RWPE2 (cell line): Measurements from ENCODE around the gene FIBCD1.

Experiments
- ATAC-seq: fragments of 200-7000 bp; cut with Tn5 transposase; 3 replicates; pipeline ENCODE4 v1.9.1; 2021; ENCODE audit warnings: low read depth
- DNase-seq: peaks from one replicate; pipeline ENCODE4 v3.0.0-alpha.2; 2020; ENCODE audit warnings: low spot score
- H3K27ac ChIP-seq: fragments of 450-650 bp; 2 replicates; pipeline ENCODE4 v1.5.1; 2017; ENCODE audit warnings: mild to moderate bottlenecking; ENCODE audit not compliant: poor library complexity, severe bottlenecking
- H3K27me3 ChIP-seq: fragments of 250-450 bp; sonication (Bioruptor Pico); 2 replicates; pipeline ENCODE4 v1.5.1; 2021; ENCODE audit warnings: mild to moderate bottlenecking, moderate library complexity; ENCODE audit not compliant: insufficient read depth, poor library complexity, severe bottlenecking
- H3K36me3 ChIP-seq: fragments of 250-450 bp; sonication (Bioruptor Pico); 2 replicates; pipeline ENCODE4 v1.5.1; 2020; ENCODE audit warnings: low read depth, mild to moderate bottlenecking, moderate library complexity
- H3K4me1 ChIP-seq: fragments of 250-450 bp; sonication (Bioruptor Pico); 2 replicates; pipeline ENCODE4 v1.5.1; 2021; ENCODE audit warnings: mild to moderate bottlenecking, moderate library complexity; ENCODE audit not compliant: insufficient read depth, poor library complexity, severe bottlenecking
- H3K4me3 ChIP-seq: fragments of 250-450 bp; sonication (Bioruptor Pico); 2 replicates; pipeline ENCODE4 v1.5.1; 2021; ENCODE audit warnings: mild to moderate bottlenecking, moderate library complexity; ENCODE audit not compliant: severe bottlenecking
- H3K9me3 ChIP-seq: fragments of 250-450 bp; sonication (Bioruptor Pico); 2 replicates; pipeline ENCODE4 v1.5.1; 2021; ENCODE audit warnings: mild to moderate bottlenecking, moderate library complexity; ENCODE audit not compliant: severe bottlenecking
- CTCF ChIP-seq: fragments of 450-650 bp; IDR thresholded peaks from one replicate; pipeline ENCODE4 v1.5.1; 2017; ENCODE audit warnings: mild to moderate bottlenecking, moderate library complexity; ENCODE audit not compliant: poor library complexity, severe bottlenecking

The FIBCD1 gene

GRCh38 chr9:130920762-130921299 lies 18.2 kb downstream of the FIBCD1 start:
- TF ChIP-seq CTCF: no peak
- no peak overlapping the region for H3K4me3 ChIP-seq
- H3K9me3 ChIP-seq: no peaks in the 10 kb centered on the region
- no peaks in the 10 kb centered on the region for H3K27me3 ChIP-seq
- no peak overlapping the region for H3K27ac ChIP-seq
- no peaks in the 10 kb centered on the region for H3K36me3 ChIP-seq
- H3K4me1 ChIP-seq: no peaks in the 10 kb centered on the region
- no peak for ATAC-seq
- DNase-seq: no peak

- DNase-seq: no peak
- Histone ChIP-seq H3K4me3 (no peak overlapping the region), H3K36me3 (no peaks in the 10 kb centered on the region), H3K27ac (no peak overlapping the region), H3K9me3 (no peaks in the 10 kb centered on the region), H3K27me3 (no peaks in the 10 kb centered on the region), H3K4me1 (no peaks in the 10 kb centered on the region)
- TF ChIP-seq CTCF: no peak
- ATAC-seq: no peak
Measured at GRCh38 chr9:130920233-130920632, 18.8 kb downstream of the FIBCD1 start.

- no peak for DNase-seq
- no peak for TF ChIP-seq CTCF
- H3K27me3 ChIP-seq: no peaks in the 10 kb centered on the region
- peaks cover 3% of the 10 kb centered on the region for H3K9me3 ChIP-seq
- ATAC-seq: no peak
- no peak overlapping the region for H3K4me3 ChIP-seq
- no peak overlapping the region for H3K27ac ChIP-seq
- no peaks in the 10 kb centered on the region for H3K36me3 ChIP-seq
- no peaks in the 10 kb centered on the region for H3K4me1 ChIP-seq
Measured at GRCh38 chr9:130919559-130920145, 19.4 kb downstream of the FIBCD1 start.

GRCh38 chr9:130918826-130919558 lies 20.1 kb downstream of the FIBCD1 start:
- ATAC-seq (no peak), DNase-seq (no peak)
- TF ChIP-seq CTCF: no peak
- H3K4me3 ChIP-seq: no peak overlapping the region
- H3K9me3 ChIP-seq: peaks cover 5% of the 10 kb centered on the region
- no peaks in the 10 kb centered on the region for H3K4me1 ChIP-seq
- H3K27me3 ChIP-seq: no peaks in the 10 kb centered on the region
- no peaks in the 10 kb centered on the region for H3K36me3 ChIP-seq
- no peak overlapping the region for H3K27ac ChIP-seq
